Endothelial cell of umbilical vein (primary cell): Measurements from ENCODE around the gene HELZ2. TPM values are rescaled to one million over a fixed set of nuclear protein-coding genes. Genes with fewer than 3 reads are reported as not detected.

Experiments
- BruUV-seq: library from RNA; stranded (reverse); fragments of 400-500 nt; replicated peaks from 2 replicates; lab custom pipeline; 2021; lab: Mats Ljungman, UMichigan
- CTCF ChIA-PET: fragments of 300-600, 350-600 bp; sonication (Branson Sonifier 250); formaldehyde crosslinking; loops from one replicate; lab custom pipeline; 2021; ENCODE audit warnings: antibody characterized with exemption, inconsistent platforms; lab: Charles Lee
- POLR2A ChIA-PET: fragments of 300-600, 350-600 bp; sonication (Branson Sonifier 250); formaldehyde crosslinking; loops from one replicate; lab custom pipeline; 2021; ENCODE audit warnings: antibody characterized with exemption, inconsistent platforms; lab: Charles Lee
- DNase-seq: peaks from one replicate; pipeline ENCODE4 v3.0.0-alpha.2; 2011; ENCODE audit warnings: low read depth, low spot score
- FAIRE-seq: peaks from 2 replicates; lab custom pipeline; 2011; peaks lifted over from hg19 to GRCh38; lab: Jason Lieb, UNC
- H2AFZ ChIP-seq: 2 replicates; pipeline ENCODE4 v1.6.0; 2012; ENCODE audit warnings: low read depth, low read length, control low read depth, inconsistent platforms
- H3K27ac ChIP-seq: 2 replicates; pipeline ENCODE4 v1.5.1; 2011; ENCODE audit warnings: low read depth, mild to moderate bottlenecking, control low read depth, low read length, moderate library complexity; ENCODE audit not compliant: insufficient read depth
- H3K27me3 ChIP-seq, 2 experiments: 2 replicates each; pipeline versions ENCODE4 v1.6.0 to v1.6.1; 2011; ENCODE audit warnings: low read length in 2 of 2, mixed read lengths in 1 of 2; ENCODE audit not compliant: control insufficient read depth in 2 of 2, insufficient read depth in 2 of 2
- H3K36me3 ChIP-seq, 2 experiments: 2 replicates in 1 of 2; 3 replicates in 1 of 2; pipeline ENCODE4 v1.5.1; 2011; ENCODE audit warnings: low read length in 2 of 2, mild to moderate bottlenecking in 1 of 2, moderate library complexity in 1 of 2; ENCODE audit not compliant: control insufficient read depth in 2 of 2, insufficient read depth in 2 of 2; ENCODE audit errors: extremely low read depth in 1 of 2
- H3K4me1 ChIP-seq: 3 replicates; pipeline ENCODE4 v1.5.1; 2011; ENCODE audit warnings: mild to moderate bottlenecking, low read length; ENCODE audit not compliant: control insufficient read depth, insufficient read depth; ENCODE audit errors: extremely low read depth
- H3K4me2 ChIP-seq: 2 replicates; pipeline ENCODE4 v1.6.1; 2011; ENCODE audit warnings: low read length, control low read depth, mixed read lengths; ENCODE audit not compliant: insufficient read depth
- H3K4me3 ChIP-seq, 3 experiments: fragments of 200-600 bp in 1 of 3; sonication (generic), shearing (Covaris generic) in 1 of 3; replicated peaks in 1 of 3; 2 replicates each; pipeline ENCODE4 v1.5.1; 2011 to 2016; ENCODE audit warnings: control low read depth in 3 of 3, low read length in 3 of 3, mild to moderate bottlenecking in 2 of 3, inconsistent platforms in 1 of 3, low read depth in 1 of 3, moderate library complexity in 1 of 3; ENCODE audit not compliant: insufficient read depth in 1 of 3
- H3K79me2 ChIP-seq: 2 replicates; pipeline ENCODE4 v1.6.0; 2012; ENCODE audit warnings: low read length, inconsistent platforms; ENCODE audit not compliant: control insufficient read depth, insufficient read depth
- H3K9ac ChIP-seq: replicated peaks from 2 replicates; pipeline ENCODE3; 2011; ENCODE audit warnings: low read length, control low read depth; ENCODE audit not compliant: insufficient read depth; ENCODE audit errors: extremely low read depth
- H3K9me1 ChIP-seq: replicated peaks from 3 replicates; pipeline ENCODE4 v1.6.0; 2011; ENCODE audit warnings: mild to moderate bottlenecking, low read length; ENCODE audit not compliant: control insufficient read depth, insufficient read depth; ENCODE audit errors: extremely low read depth
- H3K9me3 ChIP-seq: replicated peaks from 2 replicates; pipeline ENCODE4 v1.5.1; 2012; ENCODE audit warnings: low read length, inconsistent platforms; ENCODE audit not compliant: control insufficient read depth, insufficient read depth
- H4K20me1 ChIP-seq: replicated peaks from 2 replicates; pipeline ENCODE3; 2011; ENCODE audit warnings: mild to moderate bottlenecking, low read length; ENCODE audit not compliant: control insufficient read depth, insufficient read depth; ENCODE audit errors: extremely low read depth
- CTCF ChIP-seq, 2 donors: IDR thresholded peaks; 1 replicate in 1 of 2; 2 replicates in 1 of 2; pipeline ENCODE4 v1.5.1; 2011; ENCODE audit warnings: low read length in 2 of 2, mild to moderate bottlenecking in 2 of 2, moderate library complexity in 2 of 2, control low read depth in 1 of 2, inconsistent platforms in 1 of 2, low read depth in 1 of 2; ENCODE audit not compliant: insufficient read depth in 1 of 2; ENCODE audit errors: extremely low read depth in 1 of 2
- EZH2 ChIP-seq: IDR thresholded peaks from 2 replicates; pipeline ENCODE4 v1.6.1; 2012; ENCODE audit warnings: borderline replicate concordance, low read depth, mild to moderate bottlenecking, moderate library complexity, low read length, inconsistent platforms; ENCODE audit not compliant: severe bottlenecking
- FOS ChIP-seq: IDR thresholded peaks from 2 replicates; pipeline ENCODE4 v1.6.1; 2011; ENCODE audit warnings: mild to moderate bottlenecking, low read length, moderate library complexity, borderline replicate concordance; ENCODE audit not compliant: insufficient read depth
- GATA2 ChIP-seq: IDR thresholded peaks from 2 replicates; pipeline ENCODE4 v1.7.0; 2011; ENCODE audit warnings: low read depth, mild to moderate bottlenecking, moderate library complexity, mixed read lengths, low read length; ENCODE audit not compliant: insufficient read length, insufficient read depth
- JUN ChIP-seq: IDR thresholded peaks from 2 replicates; pipeline ENCODE4 v1.6.1; 2011; ENCODE audit warnings: borderline replicate concordance, low read depth; ENCODE audit not compliant: insufficient read length, insufficient read depth
- MAX ChIP-seq: IDR thresholded peaks from 2 replicates; pipeline ENCODE4 v1.6.1; 2011; ENCODE audit not compliant: insufficient read depth, insufficient read length
- MYC ChIP-seq: IDR thresholded peaks from one replicate; pipeline ENCODE4 v1.6.1; 2011; ENCODE audit warnings: mild to moderate bottlenecking, low read depth, low read length
- POLR2A ChIP-seq: IDR thresholded peaks from 2 replicates; pipeline ENCODE4 v1.6.1; 2012; ENCODE audit warnings: low read depth, mild to moderate bottlenecking, control low read depth, low read length
- POLR2AphosphoS5 ChIP-seq: IDR thresholded peaks from 2 replicates; pipeline ENCODE4 v1.6.1; 2012; ENCODE audit warnings: low read depth, mild to moderate bottlenecking, control low read depth, low read length, moderate library complexity; ENCODE audit not compliant: insufficient read depth
- dilution Hi-C: fragments of 300-500 bp; cut with MboI; formaldehyde crosslinking; loops from one replicate; pipeline ENCODE4 v1.15.0; 2019; ENCODE audit warnings: low sequenced_read_pairs; ENCODE audit not compliant: extremely low pct_ligation_motif_present
- intact Hi-C: fragments of 100-400 bp; cut with micrococcal nuclease; formaldehyde crosslinking; loops from one replicate; pipeline ENCODE4 v1.10.0; 2022
- polyA plus RNA-seq, 4 experiments: library from polyadenylated mRNA; depleted of rRNA in 3 of 4; stranded (reverse) in 3 of 4; unstranded in 1 of 4; fragments of >200 nt; gene quantifications; 2 replicates each; pipeline versions ENCODE4 v1.2.1 to v1.2.3, GENCODE V29; 2011 to 2012; ENCODE audit warnings: missing spikeins in 1 of 4
- total RNA-seq: library from RNA; stranded (reverse); gene quantifications from 2 replicates; pipeline ENCODE4 v1.2.3, GENCODE V29; 2021

HELZ2 gene
- total and polyA plus RNA-seq, 2 donors (not counting 3 experiments of a cell fraction or from before 2014, with no cell fraction given) = 10.6 to 33.2 TPM

DNA sequence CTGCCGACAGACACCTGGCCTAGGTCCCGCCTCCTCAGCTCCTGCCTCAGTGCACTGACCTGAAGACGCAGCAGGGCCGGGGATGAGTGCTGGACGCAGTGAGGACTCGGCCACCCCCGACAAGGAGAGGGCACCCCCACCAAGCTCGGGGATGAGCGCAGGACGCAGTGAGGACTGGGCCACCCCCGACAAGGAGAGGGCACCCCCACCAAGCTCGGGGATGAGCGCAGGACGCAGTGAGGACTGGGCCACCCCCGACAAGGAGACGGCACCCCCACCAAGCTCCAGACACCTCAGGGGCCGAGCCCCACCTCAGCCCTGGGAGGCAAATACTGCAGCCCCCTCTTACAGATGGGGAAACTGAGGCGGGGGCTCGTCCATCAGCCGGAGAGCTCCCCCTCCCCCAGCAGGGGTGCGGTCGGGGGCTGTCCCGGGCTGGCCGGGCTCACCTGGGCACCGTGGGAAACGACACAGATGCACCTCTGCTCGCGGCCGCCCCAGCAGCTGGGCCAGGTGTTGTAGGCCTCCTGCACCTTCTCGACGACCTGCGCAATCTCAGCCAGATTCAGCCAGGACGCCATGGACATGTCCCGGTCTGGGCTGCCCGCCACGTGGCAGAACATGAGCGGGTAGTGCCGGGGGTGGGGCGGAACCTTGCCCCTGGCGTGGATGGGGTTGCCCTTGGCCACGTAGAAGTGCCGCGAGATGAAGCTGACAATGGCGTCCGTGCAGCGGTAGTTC, 7.5 kb downstream of the HELZ2 start:
- DNase-seq (no peak), FAIRE-seq (no peak)
- Histone ChIP-seq H3K79me2 (no peaks in the 10 kb centered on the region), H3K9ac (no peak overlapping the region), H3K4me2 (no peak overlapping the region), H4K20me1 (no peaks in the 10 kb centered on the region), H3K9me1 (no peaks in the 10 kb centered on the region), H3K4me1 (no peaks in the 10 kb centered on the region), H3K9me3 (no peaks in the 10 kb centered on the region), H2AFZ (no peak overlapping the region), H3K4me3 (no peak overlapping the region), H3K27me3 (no peaks in the 10 kb centered on the region), H3K27ac (no peak overlapping the region), H3K36me3 (peaks cover 0 to 6% of the 10 kb centered on the region in 2 experiments)
- ChIA-PET POLR2A (no interaction called here), CTCF (interaction anchor here (0.9 kb wide), 1 partner anchor 22 kb away, joined by 3 read pairs; no protein-coding TSS in a partner anchor)
- no TSS peak for BruUV-seq
- dilution Hi-C loops (no loop called here), intact Hi-C loops (no loop called here)
- TF ChIP-seq GATA2 (no peak), EZH2 (no peak), POLR2A (no peak), FOS (no peak), JUN (no peak), POLR2AphosphoS5 (no peak), MAX (no peak), MYC (no peak), CTCF (IDR thresholded peaks at IDR 0.05; ENCODE audit: extremely low read depth in 1 of 2, insufficient read depth in 1 of 2, low read depth in 1 of 2, low read length in 2 of 2) (no peak)
